Measurements from ENCODE around the gene MUSK.

The MUSK gene

DNA sequence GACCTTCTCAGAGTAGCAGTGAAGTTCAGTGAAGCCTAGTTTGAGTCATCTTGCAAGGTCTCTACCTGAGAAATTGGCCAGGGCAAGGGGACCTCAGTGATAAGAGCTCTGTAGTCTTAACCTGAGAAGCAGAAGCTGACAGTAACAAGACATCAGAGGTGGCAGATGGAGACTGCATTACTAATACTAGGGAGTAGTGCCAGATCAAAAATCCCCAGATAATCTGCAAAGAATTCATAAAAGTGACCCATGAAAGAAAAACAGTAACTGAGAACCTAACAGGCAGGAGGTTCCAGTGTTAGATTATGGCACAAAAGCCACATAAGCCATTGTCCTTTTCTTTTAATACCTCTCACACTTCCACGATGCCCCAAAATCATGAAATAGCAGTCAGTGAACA is 175.5 kb downstream of the MUSK start:
- Histone ChIP-seq H3K9me3 (ENCODE audit: severe bottlenecking) (peaks cover 1% of the 10 kb centered on the region), H3K36me3 (ENCODE audit: low read depth) (no peaks in the 10 kb centered on the region), H3K4me3 (ENCODE audit: severe bottlenecking) (no peak overlapping the region), H3K27me3 (ENCODE audit: insufficient read depth, poor library complexity, severe bottlenecking) (no peaks in the 10 kb centered on the region), H3K27ac (ENCODE audit: poor library complexity, severe bottlenecking) (no peak overlapping the region), H3K4me1 (ENCODE audit: insufficient read depth, poor library complexity, severe bottlenecking) (no peaks in the 10 kb centered on the region)
- DNase-seq (ENCODE audit: low spot score) (no peak), ATAC-seq (ENCODE audit: low read depth) (no peak)
- TF ChIP-seq CTCF (IDR thresholded peaks at IDR 0.05; ENCODE audit: poor library complexity, severe bottlenecking), result no peak

DNA sequence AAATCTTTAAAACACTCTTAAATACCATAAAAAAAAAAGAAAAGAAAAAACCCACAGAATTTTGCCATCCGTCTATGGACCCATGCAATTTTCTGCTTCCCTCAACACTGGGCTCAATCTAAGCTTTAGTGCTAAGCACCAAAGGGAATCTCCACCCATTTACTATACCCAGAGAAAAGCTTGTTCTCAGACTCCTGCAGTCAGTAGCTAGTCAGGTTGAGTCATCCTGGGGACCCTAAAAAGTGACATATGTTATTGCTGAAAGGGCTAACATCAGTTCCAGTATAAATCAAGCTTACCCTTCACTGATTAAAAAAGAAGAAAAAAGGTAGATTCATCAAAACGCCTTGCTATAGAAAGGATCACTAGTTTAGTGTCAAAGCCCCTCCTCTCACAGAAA is 177.6 kb downstream of the MUSK start:
- Histone ChIP-seq H3K4me3 (ENCODE audit: severe bottlenecking) (no peak overlapping the region), H3K27ac (ENCODE audit: poor library complexity, severe bottlenecking) (no peak overlapping the region), H3K9me3 (ENCODE audit: severe bottlenecking) (peaks cover 1% of the 10 kb centered on the region), H3K4me1 (ENCODE audit: insufficient read depth, poor library complexity, severe bottlenecking) (no peaks in the 10 kb centered on the region), H3K27me3 (ENCODE audit: insufficient read depth, poor library complexity, severe bottlenecking) (no peaks in the 10 kb centered on the region), H3K36me3 (ENCODE audit: low read depth) (no peaks in the 10 kb centered on the region)
- DNase-seq (ENCODE audit: low spot score) (no peak), ATAC-seq (ENCODE audit: low read depth) (no peak)
- TF ChIP-seq CTCF (IDR thresholded peaks at IDR 0.05; ENCODE audit: poor library complexity, severe bottlenecking), result no peak

DNA sequence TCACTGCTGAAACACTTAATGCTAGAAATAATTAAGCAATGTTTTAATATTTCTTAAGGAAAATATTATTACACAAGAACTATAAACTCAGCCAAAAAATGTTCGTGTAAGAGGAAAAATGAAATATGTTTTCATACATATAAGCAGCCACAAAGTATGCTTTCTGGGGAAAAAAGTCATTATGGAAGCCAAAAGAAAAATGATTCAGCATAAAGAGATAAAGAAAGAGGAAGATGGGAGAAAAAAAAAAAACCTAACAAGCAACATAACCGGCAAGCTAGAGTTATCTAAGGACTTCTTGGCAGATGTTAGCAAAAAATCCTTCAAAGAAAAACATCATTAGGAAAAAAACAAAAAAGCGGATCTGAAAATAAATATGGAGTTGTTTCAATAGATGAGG is 179.1 kb downstream of the MUSK start:
- no peak overlapping the region for H3K4me3 ChIP-seq (ENCODE audit: severe bottlenecking)
- DNase-seq (ENCODE audit: low spot score), result no peak
- no peaks in the 10 kb centered on the region for H3K36me3 ChIP-seq (ENCODE audit: low read depth)
- no peak overlapping the region for H3K27ac ChIP-seq (ENCODE audit: poor library complexity, severe bottlenecking)
- TF ChIP-seq CTCF (IDR thresholded peaks at IDR 0.05; ENCODE audit: poor library complexity, severe bottlenecking), result no peak
- H3K4me1 ChIP-seq (ENCODE audit: insufficient read depth, poor library complexity, severe bottlenecking), result no peaks in the 10 kb centered on the region
- H3K9me3 ChIP-seq (ENCODE audit: severe bottlenecking), result peaks cover 1% of the 10 kb centered on the region
- no peak for ATAC-seq (ENCODE audit: low read depth)
- no peaks in the 10 kb centered on the region for H3K27me3 ChIP-seq (ENCODE audit: insufficient read depth, poor library complexity, severe bottlenecking)

GRCh38 chr9:110850401-110851135 is 182.0 kb downstream of the MUSK start:
- Histone ChIP-seq H3K36me3 (ENCODE audit: low read depth) (no peaks in the 10 kb centered on the region), H3K27ac (ENCODE audit: poor library complexity, severe bottlenecking) (no peak overlapping the region), H3K9me3 (ENCODE audit: severe bottlenecking) (peaks cover 1% of the 10 kb centered on the region), H3K4me3 (ENCODE audit: severe bottlenecking) (no peak overlapping the region), H3K4me1 (ENCODE audit: insufficient read depth, poor library complexity, severe bottlenecking) (no peaks in the 10 kb centered on the region), H3K27me3 (ENCODE audit: insufficient read depth, poor library complexity, severe bottlenecking) (no peaks in the 10 kb centered on the region)
- no peak for DNase-seq (ENCODE audit: low spot score)
- ATAC-seq (ENCODE audit: low read depth), result no peak
- no peak for TF ChIP-seq CTCF (IDR thresholded peaks at IDR 0.05; ENCODE audit: poor library complexity, severe bottlenecking)

Measured in RWPE2 (cell line).